Measurements from ENCODE around the gene SLC30A1.

The SLC30A1 gene

GRCh38 chr1:211610779-211611556, 32.0 kb upstream of the SLC30A1 start:
- no peak overlapping the region for H2BK5ac ChIP-seq (ENCODE audit: low read depth, low read length, poor library complexity)
- H4K91ac ChIP-seq (ENCODE audit: low read depth, low read length): no peak overlapping the region
- no peak overlapping the region for H2BK120ac ChIP-seq (ENCODE audit: insufficient read depth, low read length, poor library complexity)
- H3K9ac ChIP-seq (ENCODE audit: low read length): no peak overlapping the region
- no peak overlapping the region for H3K27ac ChIP-seq (ENCODE audit: low read depth, low read length)
- no peaks in the 10 kb centered on the region for H3K36me3 ChIP-seq (ENCODE audit: control insufficient read depth in 1 of 2, insufficient read depth in 2 of 2, low read length in 2 of 2)
- no peak overlapping the region for H4K8ac ChIP-seq (ENCODE audit: low read depth, low read length)
- H3K14ac ChIP-seq (ENCODE audit: low read length): no peak overlapping the region
- DNase-seq: no peak
- no CpG with 5 or more reads among the region's 9 CpGs for WGBS (ENCODE audit: extremely low coverage, insufficient coverage, insufficient read length)
- H3K23ac ChIP-seq (ENCODE audit: low read length): no peak overlapping the region
- H3K4me1 ChIP-seq (ENCODE audit: control insufficient read depth in 1 of 2, insufficient read depth in 2 of 2, low read length in 2 of 2): peaks cover 0 to 8% of the 10 kb centered on the region in 2 experiments
- no peak overlapping the region for H3K18ac ChIP-seq (ENCODE audit: low read length)
- no peak overlapping the region for H2AFZ ChIP-seq (ENCODE audit: insufficient read depth, low read length, poor library complexity)
- H3K9me3 ChIP-seq (ENCODE audit: insufficient read depth, low read depth, low read length): no peaks in the 10 kb centered on the region
- H3K27me3 ChIP-seq (ENCODE audit: insufficient read depth, low read length): no peaks in the 10 kb centered on the region
- no peak overlapping the region for H3K4me2 ChIP-seq (ENCODE audit: low read length)
- H2AK5ac ChIP-seq (ENCODE audit: low read length): no peak overlapping the region
- no peak overlapping the region for H3K4ac ChIP-seq (ENCODE audit: low read depth, low read length)
- no peak overlapping the region for H2BK12ac ChIP-seq (ENCODE audit: low read length)
- no peaks in the 10 kb centered on the region for H3K79me1 ChIP-seq (ENCODE audit: low read length)
- no peak overlapping the region for H3K4me3 ChIP-seq (ENCODE audit: low read depth, low read length)
- no peaks in the 10 kb centered on the region for H3K79me2 ChIP-seq (ENCODE audit: control insufficient read depth, insufficient read depth, low read length, poor library complexity)
- no peak overlapping the region for H4K12ac ChIP-seq (ENCODE audit: low read depth, low read length)

GRCh38 chr1:211609120-211610024, 30.4 kb upstream of the SLC30A1 start:
- WGBS (ENCODE audit: extremely low coverage, insufficient coverage, insufficient read length): no CpG with 5 or more reads among the region's 10 CpGs
- H3K4me3 ChIP-seq (ENCODE audit: low read depth, low read length): no peak overlapping the region
- H4K12ac ChIP-seq (ENCODE audit: low read depth, low read length): no peak overlapping the region

DNA sequence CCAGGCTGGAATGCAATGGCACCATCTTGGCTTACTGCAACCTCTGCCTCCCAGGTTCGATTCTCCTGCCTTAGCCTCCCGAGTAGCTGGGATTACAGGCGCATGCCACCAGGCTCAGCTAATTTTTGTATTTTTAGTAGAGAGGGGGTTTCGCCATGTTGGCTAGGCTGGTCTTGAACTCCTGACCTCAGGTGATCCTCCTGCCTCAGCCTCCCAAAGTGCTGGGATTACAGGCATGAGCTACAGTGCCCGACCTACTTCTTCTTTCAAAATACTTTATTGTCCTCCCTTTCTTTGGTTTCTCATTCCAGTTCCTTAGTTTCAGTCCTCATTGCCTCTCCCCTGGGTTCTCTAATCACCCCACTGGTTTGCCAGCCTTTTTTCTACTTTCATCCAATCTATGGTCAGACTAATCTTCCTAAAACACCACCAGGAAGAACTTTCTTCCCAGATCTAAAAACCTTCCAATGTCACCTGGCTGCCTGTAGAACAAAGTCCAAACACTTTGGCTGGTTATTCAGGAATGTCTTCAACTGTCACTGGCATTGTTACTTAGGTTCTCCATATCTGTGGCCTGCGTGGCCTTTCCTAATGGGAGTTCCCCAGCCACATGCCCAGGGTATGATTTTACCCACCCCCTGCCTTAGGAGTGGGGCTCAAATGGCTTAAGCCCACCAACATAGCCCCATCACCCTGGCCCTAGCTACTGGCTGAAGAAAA, 29.0 kb upstream of the SLC30A1 start:
- no peak overlapping the region for H3K4me3 ChIP-seq (ENCODE audit: low read depth, low read length)
- H4K8ac ChIP-seq (ENCODE audit: low read depth, low read length): no peak overlapping the region
- no peak overlapping the region for H3K27ac ChIP-seq (ENCODE audit: low read depth, low read length)
- H3K79me2 ChIP-seq (ENCODE audit: control insufficient read depth, insufficient read depth, low read length, poor library complexity): no peaks in the 10 kb centered on the region
- no peak overlapping the region for H3K4ac ChIP-seq (ENCODE audit: low read depth, low read length)
- no peak overlapping the region for H3K18ac ChIP-seq (ENCODE audit: low read length)
- H3K79me1 ChIP-seq (ENCODE audit: low read length): no peaks in the 10 kb centered on the region
- no CpG with 5 or more reads among the region's 6 CpGs for WGBS (ENCODE audit: extremely low coverage, insufficient coverage, insufficient read length)
- H3K14ac ChIP-seq (ENCODE audit: low read length): no peak overlapping the region
- no peak overlapping the region for H2AK5ac ChIP-seq (ENCODE audit: low read length)
- no peak overlapping the region for H2BK120ac ChIP-seq (ENCODE audit: insufficient read depth, low read length, poor library complexity)
- peaks cover 0 to 4% of the 10 kb centered on the region in 2 experiments for H3K4me1 ChIP-seq (ENCODE audit: control insufficient read depth in 1 of 2, insufficient read depth in 2 of 2, low read length in 2 of 2)
- H4K12ac ChIP-seq (ENCODE audit: low read depth, low read length): no peak overlapping the region
- no peak overlapping the region for H2BK12ac ChIP-seq (ENCODE audit: low read length)
- H3K9me3 ChIP-seq (ENCODE audit: insufficient read depth, low read depth, low read length): peaks cover 1% of the 10 kb centered on the region
- no peak overlapping the region for H2AFZ ChIP-seq (ENCODE audit: insufficient read depth, low read length, poor library complexity)
- H3K23ac ChIP-seq (ENCODE audit: low read length): no peak overlapping the region
- no peak for DNase-seq
- H3K36me3 ChIP-seq (ENCODE audit: control insufficient read depth in 1 of 2, insufficient read depth in 2 of 2, low read length in 2 of 2): no peaks in the 10 kb centered on the region
- H3K4me2 ChIP-seq (ENCODE audit: low read length): no peak overlapping the region
- H2BK5ac ChIP-seq (ENCODE audit: low read depth, low read length, poor library complexity): no peak overlapping the region
- H3K9ac ChIP-seq (ENCODE audit: low read length): no peak overlapping the region
- H4K91ac ChIP-seq (ENCODE audit: low read depth, low read length): no peak overlapping the region
- no peaks in the 10 kb centered on the region for H3K27me3 ChIP-seq (ENCODE audit: insufficient read depth, low read length)

More at GRCh38 chr1:211609120-211610024, 30.4 kb upstream of the SLC30A1 start:
- DNase-seq: no peak
- Histone ChIP-seq H3K27ac (ENCODE audit: low read depth, low read length) (no peak overlapping the region), H2BK120ac (ENCODE audit: insufficient read depth, low read length, poor library complexity) (no peak overlapping the region), H4K91ac (ENCODE audit: low read depth, low read length) (no peak overlapping the region), H3K9me3 (ENCODE audit: insufficient read depth, low read depth, low read length) (no peaks in the 10 kb centered on the region), H3K36me3 (ENCODE audit: control insufficient read depth in 1 of 2, insufficient read depth in 2 of 2, low read length in 2 of 2) (no peaks in the 10 kb centered on the region), H3K14ac (ENCODE audit: low read length) (no peak overlapping the region), H4K8ac (ENCODE audit: low read depth, low read length) (no peak overlapping the region), H3K79me2 (ENCODE audit: control insufficient read depth, insufficient read depth, low read length, poor library complexity) (no peaks in the 10 kb centered on the region), H3K9ac (ENCODE audit: low read length) (no peak overlapping the region), H2AFZ (ENCODE audit: insufficient read depth, low read length, poor library complexity) (no peak overlapping the region), H3K4ac (ENCODE audit: low read depth, low read length) (no peak overlapping the region), H3K4me2 (ENCODE audit: low read length) (no peak overlapping the region), H3K27me3 (ENCODE audit: insufficient read depth, low read length) (no peaks in the 10 kb centered on the region), H3K4me1 (ENCODE audit: control insufficient read depth in 1 of 2, insufficient read depth in 2 of 2, low read length in 2 of 2) (peaks cover 0 to 8% of the 10 kb centered on the region in 2 experiments), H2BK12ac (ENCODE audit: low read length) (no peak overlapping the region), H3K18ac (ENCODE audit: low read length) (no peak overlapping the region), H3K79me1 (ENCODE audit: low read length) (no peaks in the 10 kb centered on the region), H2AK5ac (ENCODE audit: low read length) (no peak overlapping the region), H3K23ac (ENCODE audit: low read length) (no peak overlapping the region), H2BK5ac (ENCODE audit: low read depth, low read length, poor library complexity) (no peak overlapping the region)
